IMR-90 (cell line): ENCODE measurements around the gene KRTAP4-12.

Experiments
- CEBPB ChIP-seq: IDR thresholded peaks from 2 replicates; pipeline ENCODE4 v1.6.1; 2012; ENCODE audit warnings: low read depth, low read length, improper control_type of control experiment
- MAFK ChIP-seq: IDR thresholded peaks from 2 replicates; pipeline ENCODE4 v1.6.1; 2012; ENCODE audit warnings: low read depth, low read length, improper control_type of control experiment
- POLR2A ChIP-seq: IDR thresholded peaks from 2 replicates; pipeline ENCODE4 v1.6.1; 2012; ENCODE audit warnings: mild to moderate bottlenecking, low read depth, low read length
- RCOR1 ChIP-seq: IDR thresholded peaks from 2 replicates; pipeline ENCODE4 v1.6.1; 2012; ENCODE audit warnings: mild to moderate bottlenecking, low read length, improper control_type of control experiment; ENCODE audit not compliant: insufficient replicate concordance
- TF ChIP-seq, protein P1 (sequence below): conservative IDR thresholded peaks from 2 replicates; pipeline ENCODE4 v1.5.1; 2012; ENCODE audit warnings: mild to moderate bottlenecking, low read depth, low read length, improper control_type of control experiment
- TF ChIP-seq, protein P2 (sequence below): fragments of 150-350 bp; IDR thresholded peaks from 2 replicates; pipeline ENCODE4 v1.6.1; 2017; ENCODE audit warnings: mild to moderate bottlenecking, antibody characterized with exemption, low read length, low read depth

DNA sequence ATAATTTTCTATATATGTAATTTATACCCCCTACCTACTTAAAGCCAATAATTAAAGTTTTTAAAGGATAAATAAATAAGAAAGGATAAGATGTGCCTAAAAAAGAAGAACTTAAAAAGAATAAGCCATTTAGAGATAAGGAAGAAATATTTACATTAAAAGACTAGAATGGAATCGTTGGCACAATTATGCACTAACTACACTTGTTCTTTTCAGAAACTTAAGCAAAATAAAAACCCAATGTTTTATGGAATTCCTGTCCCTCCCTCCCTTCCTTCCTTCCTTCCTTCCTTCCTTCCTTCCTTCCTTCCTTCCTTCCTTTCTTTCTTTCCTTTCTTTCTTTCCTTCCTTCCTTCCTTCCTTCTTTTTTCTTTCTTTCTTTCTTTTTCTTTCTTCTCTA is 20.9 kb upstream of the KRTAP4-12 start:
- TF ChIP-seq, protein P1, sequence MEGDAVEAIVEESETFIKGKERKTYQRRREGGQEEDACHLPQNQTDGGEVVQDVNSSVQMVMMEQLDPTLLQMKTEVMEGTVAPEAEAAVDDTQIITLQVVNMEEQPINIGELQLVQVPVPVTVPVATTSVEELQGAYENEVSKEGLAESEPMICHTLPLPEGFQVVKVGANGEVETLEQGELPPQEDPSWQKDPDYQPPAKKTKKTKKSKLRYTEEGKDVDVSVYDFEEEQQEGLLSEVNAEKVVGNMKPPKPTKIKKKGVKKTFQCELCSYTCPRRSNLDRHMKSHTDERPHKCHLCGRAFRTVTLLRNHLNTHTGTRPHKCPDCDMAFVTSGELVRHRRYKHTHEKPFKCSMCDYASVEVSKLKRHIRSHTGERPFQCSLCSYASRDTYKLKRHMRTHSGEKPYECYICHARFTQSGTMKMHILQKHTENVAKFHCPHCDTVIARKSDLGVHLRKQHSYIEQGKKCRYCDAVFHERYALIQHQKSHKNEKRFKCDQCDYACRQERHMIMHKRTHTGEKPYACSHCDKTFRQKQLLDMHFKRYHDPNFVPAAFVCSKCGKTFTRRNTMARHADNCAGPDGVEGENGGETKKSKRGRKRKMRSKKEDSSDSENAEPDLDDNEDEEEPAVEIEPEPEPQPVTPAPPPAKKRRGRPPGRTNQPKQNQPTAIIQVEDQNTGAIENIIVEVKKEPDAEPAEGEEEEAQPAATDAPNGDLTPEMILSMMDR, result no peak
- TF ChIP-seq, protein P2, sequence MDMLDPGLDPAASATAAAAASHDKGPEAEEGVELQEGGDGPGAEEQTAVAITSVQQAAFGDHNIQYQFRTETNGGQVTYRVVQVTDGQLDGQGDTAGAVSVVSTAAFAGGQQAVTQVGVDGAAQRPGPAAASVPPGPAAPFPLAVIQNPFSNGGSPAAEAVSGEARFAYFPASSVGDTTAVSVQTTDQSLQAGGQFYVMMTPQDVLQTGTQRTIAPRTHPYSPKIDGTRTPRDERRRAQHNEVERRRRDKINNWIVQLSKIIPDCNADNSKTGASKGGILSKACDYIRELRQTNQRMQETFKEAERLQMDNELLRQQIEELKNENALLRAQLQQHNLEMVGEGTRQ, result no peak
- TF ChIP-seq CEBPB, result no peak
- TF ChIP-seq RCOR1, result no peak
- no peak for TF ChIP-seq POLR2A
- no peak for TF ChIP-seq MAFK
